B cell (primary cell): ENCODE measurements around the gene COPS8.

Experiments
- CTCF ChIP-seq: fragments of 200-600 bp; IDR thresholded peaks from one replicate; pipeline ENCODE4 v1.8.0; 2022; ENCODE audit warnings: antibody characterized with exemption, mild to moderate bottlenecking
- EZH2 ChIP-seq: IDR thresholded peaks from 2 replicates; pipeline ENCODE4 v1.6.1; 2012; ENCODE audit warnings: borderline replicate concordance, low read depth, mild to moderate bottlenecking, moderate library complexity, low read length; ENCODE audit not compliant: insufficient read depth, poor library complexity, severe bottlenecking

- no peak for TF ChIP-seq CTCF
- TF ChIP-seq EZH2, result no peak
These were observed 33.8 kb upstream of the COPS8 start for GRCh38 chr2:237051861-237052260.
